NOMO-1 treated with dmso at 0.1 percent for 144 hours (cell line): ENCODE data around the gene LTA4H.
A peak's percentile ranks its signal among the peaks of the same experiment; 100 is the strongest.
"Not testable (repeated sequence)": the region's sequence is repeated elsewhere in the genome, so short reads cannot be mapped to it uniquely, and the experiment has no call there.

Experiments used
- DNase-seq: peaks from one replicate; lab custom pipeline; 2025; ENCODE audit not compliant: unreplicated experiment; lab: John Stamatoyannopoulos, UW

The LTA4H gene

GRCh38 chr12:96035283-96036236 is at the start of gene LTA4H:
LTA4H (minus strand) TSS chr12:96035587; CDS start chr12:96035519, 68 bp downstream.
- DNase-seq, result peak; percentile 99

GRCh38 chr12:96084624-96085023 is 49.2 kb upstream of the LTA4H start:
- DNase-seq, result no peak

- no peak for DNase-seq
These were observed 47.8 kb upstream of the LTA4H start for GRCh38 chr12:96083020-96083719.

- no peak for DNase-seq
These were observed 46.2 kb upstream of the LTA4H start for GRCh38 chr12:96081596-96081995.

GRCh38 chr12:96078231-96079135 is 43.1 kb upstream of the LTA4H start:
- no peak for DNase-seq

GRCh38 chr12:96077081-96077480 is 41.7 kb upstream of the LTA4H start:
- DNase-seq, result no peak

GRCh38 chr12:96075560-96075959 is 40.2 kb upstream of the LTA4H start:
- DNase-seq, result no peak

- peak; percentile 15 for DNase-seq
These were observed 38.3 kb upstream of the LTA4H start for GRCh38 chr12:96073346-96074330.

- DNase-seq, result no peak
These were observed 35.4 kb upstream of the LTA4H start for GRCh38 chr12:96070670-96071279.

GRCh38 chr12:96069511-96070231 is 34.3 kb upstream of the LTA4H start:
- DNase-seq, result no peak

GRCh38 chr12:96068636-96069035 is 33.2 kb upstream of the LTA4H start:
- no peak for DNase-seq

GRCh38 chr12:96068111-96068510 is 32.7 kb upstream of the LTA4H start:
- DNase-seq, result no peak

- not testable (repeated sequence) for DNase-seq
These were observed 30.4 kb upstream of the LTA4H start for GRCh38 chr12:96065776-96066175.

- DNase-seq, result no peak
These were observed 29.6 kb upstream of the LTA4H start for GRCh38 chr12:96064966-96065365.

GRCh38 chr12:96064271-96064670 is 28.9 kb upstream of the LTA4H start:
- DNase-seq, result no peak

GRCh38 chr12:96063046-96063445 is 27.7 kb upstream of the LTA4H start:
- DNase-seq, result no peak

- DNase-seq, result peak; percentile 86
These were observed 26.6 kb upstream of the LTA4H start for GRCh38 chr12:96061864-96062453.

GRCh38 chr12:96061323-96061722 is 25.9 kb upstream of the LTA4H start:
- no peak for DNase-seq
